SK-N-SH treated with all-trans-retinoic acid at 6 μM for 48 hours (cell line): ENCODE measurements around the gene MALRD1.

Experiments used
- ATAC-seq: fragments of 200-7000 bp; cut with Tn5 transposase; 3 replicates; pipeline ENCODE4 v1.9.1; 2020; ENCODE audit warnings: mild to moderate bottlenecking, moderate library complexity
- ARNTL ChIP-seq: fragments of 450-650 bp; formaldehyde crosslinking; IDR thresholded peaks from 2 replicates; pipeline ENCODE4 v1.5.0; 2020; ENCODE audit warnings: low read depth, mild to moderate bottlenecking, moderate library complexity, borderline replicate concordance
- BACH2 ChIP-seq: fragments of 250-450 bp; sonication (Bioruptor Pico); IDR thresholded peaks from 2 replicates; pipeline ENCODE4 v1.9.0; 2021; ENCODE audit warnings: mild to moderate bottlenecking, borderline replicate concordance
- CSDC2 ChIP-seq: fragments of 250-450 bp; sonication (Bioruptor Pico); IDR thresholded peaks from 2 replicates; pipeline ENCODE4 v1.5.0; 2020; ENCODE audit warnings: mild to moderate bottlenecking, moderate library complexity
- ESRRG ChIP-seq: fragments of 250-450 bp; sonication (Bioruptor Pico); IDR thresholded peaks from 2 replicates; pipeline ENCODE4 v1.6.1; 2021; ENCODE audit warnings: mild to moderate bottlenecking
- GLIS3 ChIP-seq: fragments of 250-450 bp; sonication (Bioruptor Pico); IDR thresholded peaks from 2 replicates; pipeline ENCODE4 v1.5.0; 2020; ENCODE audit warnings: mild to moderate bottlenecking, moderate library complexity
- ISL1 ChIP-seq: fragments of 250-450 bp; sonication (Bioruptor Pico); IDR thresholded peaks from 2 replicates; pipeline ENCODE4 v2.1.2; 2022; ENCODE audit warnings: mild to moderate bottlenecking, moderate library complexity
- OSR1 ChIP-seq: fragments of 250-450 bp; sonication (Bioruptor Pico); IDR thresholded peaks from 2 replicates; pipeline ENCODE4 v1.8.0; 2022; ENCODE audit warnings: moderate library complexity, mild to moderate bottlenecking, inconsistent platforms
- PPARA ChIP-seq: fragments of 250-450 bp; sonication (Bioruptor Pico); IDR thresholded peaks from 2 replicates; pipeline ENCODE4 v1.5.0; 2020; ENCODE audit warnings: mild to moderate bottlenecking, borderline replicate concordance
- RARB ChIP-seq: fragments of 250-450 bp; sonication (Bioruptor Pico); IDR thresholded peaks from 2 replicates; pipeline ENCODE4 v1.8.0; 2021; ENCODE audit warnings: mild to moderate bottlenecking, moderate library complexity
- SNAI2 ChIP-seq: fragments of 250-450 bp; sonication (Bioruptor Pico); IDR thresholded peaks from 2 replicates; pipeline ENCODE4 v1.5.0; 2020; ENCODE audit warnings: mild to moderate bottlenecking, moderate library complexity
- TCF4 ChIP-seq: fragments of 250-450 bp; sonication (Bioruptor Pico); IDR thresholded peaks from 2 replicates; pipeline ENCODE4 v1.8.0; 2021; ENCODE audit warnings: mild to moderate bottlenecking, moderate library complexity, borderline replicate concordance
- TOX ChIP-seq: fragments of 250-450 bp; sonication (Bioruptor Pico); IDR thresholded peaks from 2 replicates; pipeline ENCODE4 v1.8.0; 2021; ENCODE audit warnings: mild to moderate bottlenecking, moderate library complexity, borderline replicate concordance
- ZC3H10 ChIP-seq: fragments of 250-450 bp; sonication (Bioruptor Pico); IDR thresholded peaks from 2 replicates; pipeline ENCODE4 v1.5.1; 2021; ENCODE audit warnings: mild to moderate bottlenecking, moderate library complexity
- ZFP3 ChIP-seq: fragments of 250-450 bp; sonication (Bioruptor Pico); IDR thresholded peaks from 2 replicates; pipeline ENCODE4 v1.5.0; 2020; ENCODE audit warnings: mild to moderate bottlenecking, moderate library complexity
- ZFP30 ChIP-seq: fragments of 450-650 bp; formaldehyde crosslinking; IDR thresholded peaks from 2 replicates; pipeline ENCODE4 v1.5.0; 2022; ENCODE audit warnings: mild to moderate bottlenecking, moderate library complexity
- ZNF565 ChIP-seq: fragments of 450-650 bp; formaldehyde crosslinking; conservative IDR thresholded peaks from 2 replicates; pipeline ENCODE4 v1.5.0; 2020; ENCODE audit warnings: low read depth, mild to moderate bottlenecking, moderate library complexity
- ZNF70 ChIP-seq: fragments of 450-650 bp; formaldehyde crosslinking; IDR thresholded peaks from 2 replicates; pipeline ENCODE4 v1.5.0; 2020; ENCODE audit warnings: mild to moderate bottlenecking, moderate library complexity
- ZNF8 ChIP-seq: fragments of 450-650 bp; formaldehyde crosslinking; IDR thresholded peaks from 2 replicates; pipeline ENCODE4 v1.5.0; 2020; ENCODE audit warnings: mild to moderate bottlenecking, moderate library complexity
- TF ChIP-seq, protein P1 (sequence below): fragments of 250-450 bp; sonication (Bioruptor Pico); IDR thresholded peaks from 2 replicates; pipeline ENCODE4 v1.5.1; 2021; ENCODE audit warnings: mild to moderate bottlenecking, moderate library complexity
- TF ChIP-seq, protein P2 (sequence below): fragments of 250-450 bp; sonication (Bioruptor Pico); IDR thresholded peaks from 2 replicates; pipeline ENCODE4 v1.5.1; 2020; ENCODE audit warnings: low read depth, mild to moderate bottlenecking, moderate library complexity
- TF ChIP-seq, protein P3 (sequence below): fragments of 250-450 bp; sonication (Bioruptor Pico); IDR thresholded peaks from 2 replicates; pipeline ENCODE4 v1.5.0; 2020; ENCODE audit warnings: mild to moderate bottlenecking, moderate library complexity
- TF ChIP-seq, protein P4 (sequence below): fragments of 250-450 bp; sonication (Bioruptor Pico); IDR thresholded peaks from 2 replicates; pipeline ENCODE4 v1.8.0; 2020; ENCODE audit warnings: mild to moderate bottlenecking, moderate library complexity, borderline replicate concordance

The MALRD1 gene

DNA sequence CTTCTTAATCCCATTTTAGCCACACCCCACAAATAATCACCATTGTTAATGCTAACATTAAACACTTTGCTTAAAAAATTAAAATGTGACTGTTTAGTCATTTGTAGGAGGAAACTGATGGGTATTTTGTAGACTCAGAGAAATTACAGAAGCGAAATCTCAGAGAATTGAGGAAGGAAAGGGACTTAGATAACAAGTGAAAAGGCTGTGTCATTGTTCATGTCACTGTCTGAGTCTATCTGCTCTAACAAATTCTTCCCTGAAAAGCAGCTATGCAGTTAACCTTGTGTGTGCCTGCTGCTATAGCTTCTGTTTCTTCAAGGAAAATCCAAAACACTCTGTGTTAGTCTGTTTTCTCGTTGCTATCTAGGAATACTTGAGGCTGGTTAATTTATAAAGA, 726.7 kb downstream of the MALRD1 start:
- TF ChIP-seq RARB (CRISPR knock-in tag) (no peak), ZNF565 (CRISPR knock-in tag) (no peak), ESRRG (CRISPR knock-in tag) (no peak), TOX (no peak), ISL1 (CRISPR knock-in tag) (no peak), BACH2 (CRISPR knock-in tag) (no peak), ZNF70 (CRISPR knock-in tag) (no peak)
- TF ChIP-seq, protein P1, sequence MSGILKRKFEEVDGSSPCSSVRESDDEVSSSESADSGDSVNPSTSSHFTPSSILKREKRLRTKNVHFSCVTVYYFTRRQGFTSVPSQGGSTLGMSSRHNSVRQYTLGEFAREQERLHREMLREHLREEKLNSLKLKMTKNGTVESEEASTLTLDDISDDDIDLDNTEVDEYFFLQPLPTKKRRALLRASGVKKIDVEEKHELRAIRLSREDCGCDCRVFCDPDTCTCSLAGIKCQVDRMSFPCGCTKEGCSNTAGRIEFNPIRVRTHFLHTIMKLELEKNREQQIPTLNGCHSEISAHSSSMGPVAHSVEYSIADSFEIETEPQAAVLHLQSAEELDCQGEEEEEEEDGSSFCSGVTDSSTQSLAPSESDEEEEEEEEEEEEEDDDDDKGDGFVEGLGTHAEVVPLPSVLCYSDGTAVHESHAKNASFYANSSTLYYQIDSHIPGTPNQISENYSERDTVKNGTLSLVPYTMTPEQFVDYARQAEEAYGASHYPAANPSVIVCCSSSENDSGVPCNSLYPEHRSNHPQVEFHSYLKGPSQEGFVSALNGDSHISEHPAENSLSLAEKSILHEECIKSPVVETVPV (CRISPR knock-in tag): no peak
- TF ChIP-seq, protein P2, sequence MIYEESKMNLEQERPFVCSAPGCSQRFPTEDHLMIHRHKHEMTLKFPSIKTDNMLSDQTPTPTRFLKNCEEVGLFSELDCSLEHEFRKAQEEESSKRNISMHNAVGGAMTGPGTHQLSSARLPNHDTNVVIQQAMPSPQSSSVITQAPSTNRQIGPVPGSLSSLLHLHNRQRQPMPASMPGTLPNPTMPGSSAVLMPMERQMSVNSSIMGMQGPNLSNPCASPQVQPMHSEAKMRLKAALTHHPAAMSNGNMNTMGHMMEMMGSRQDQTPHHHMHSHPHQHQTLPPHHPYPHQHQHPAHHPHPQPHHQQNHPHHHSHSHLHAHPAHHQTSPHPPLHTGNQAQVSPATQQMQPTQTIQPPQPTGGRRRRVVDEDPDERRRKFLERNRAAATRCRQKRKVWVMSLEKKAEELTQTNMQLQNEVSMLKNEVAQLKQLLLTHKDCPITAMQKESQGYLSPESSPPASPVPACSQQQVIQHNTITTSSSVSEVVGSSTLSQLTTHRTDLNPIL: no peak
- TF ChIP-seq, all 23 proteins: peak for 0
- ATAC-seq: no peak

GRCh38 chr10:19777806-19778205, 729.2 kb downstream of the MALRD1 start:
- ATAC-seq: no peak
- TF ChIP-seq ESRRG (CRISPR knock-in tag) (no peak), BACH2 (CRISPR knock-in tag) (no peak), ZNF70 (CRISPR knock-in tag) (no peak), SNAI2 (CRISPR knock-in tag) (no peak), OSR1 (CRISPR knock-in tag) (no peak), CSDC2 (CRISPR knock-in tag) (no peak)
- TF ChIP-seq, protein P3, sequence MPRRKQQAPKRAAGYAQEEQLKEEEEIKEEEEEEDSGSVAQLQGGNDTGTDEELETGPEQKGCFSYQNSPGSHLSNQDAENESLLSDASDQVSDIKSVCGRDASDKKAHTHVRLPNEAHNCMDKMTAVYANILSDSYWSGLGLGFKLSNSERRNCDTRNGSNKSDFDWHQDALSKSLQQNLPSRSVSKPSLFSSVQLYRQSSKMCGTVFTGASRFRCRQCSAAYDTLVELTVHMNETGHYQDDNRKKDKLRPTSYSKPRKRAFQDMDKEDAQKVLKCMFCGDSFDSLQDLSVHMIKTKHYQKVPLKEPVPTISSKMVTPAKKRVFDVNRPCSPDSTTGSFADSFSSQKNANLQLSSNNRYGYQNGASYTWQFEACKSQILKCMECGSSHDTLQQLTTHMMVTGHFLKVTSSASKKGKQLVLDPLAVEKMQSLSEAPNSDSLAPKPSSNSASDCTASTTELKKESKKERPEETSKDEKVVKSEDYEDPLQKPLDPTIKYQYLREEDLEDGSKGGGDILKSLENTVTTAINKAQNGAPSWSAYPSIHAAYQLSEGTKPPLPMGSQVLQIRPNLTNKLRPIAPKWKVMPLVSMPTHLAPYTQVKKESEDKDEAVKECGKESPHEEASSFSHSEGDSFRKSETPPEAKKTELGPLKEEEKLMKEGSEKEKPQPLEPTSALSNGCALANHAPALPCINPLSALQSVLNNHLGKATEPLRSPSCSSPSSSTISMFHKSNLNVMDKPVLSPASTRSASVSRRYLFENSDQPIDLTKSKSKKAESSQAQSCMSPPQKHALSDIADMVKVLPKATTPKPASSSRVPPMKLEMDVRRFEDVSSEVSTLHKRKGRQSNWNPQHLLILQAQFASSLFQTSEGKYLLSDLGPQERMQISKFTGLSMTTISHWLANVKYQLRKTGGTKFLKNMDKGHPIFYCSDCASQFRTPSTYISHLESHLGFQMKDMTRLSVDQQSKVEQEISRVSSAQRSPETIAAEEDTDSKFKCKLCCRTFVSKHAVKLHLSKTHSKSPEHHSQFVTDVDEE: no peak
- TF ChIP-seq, protein P1 (CRISPR knock-in tag): no peak

DNA sequence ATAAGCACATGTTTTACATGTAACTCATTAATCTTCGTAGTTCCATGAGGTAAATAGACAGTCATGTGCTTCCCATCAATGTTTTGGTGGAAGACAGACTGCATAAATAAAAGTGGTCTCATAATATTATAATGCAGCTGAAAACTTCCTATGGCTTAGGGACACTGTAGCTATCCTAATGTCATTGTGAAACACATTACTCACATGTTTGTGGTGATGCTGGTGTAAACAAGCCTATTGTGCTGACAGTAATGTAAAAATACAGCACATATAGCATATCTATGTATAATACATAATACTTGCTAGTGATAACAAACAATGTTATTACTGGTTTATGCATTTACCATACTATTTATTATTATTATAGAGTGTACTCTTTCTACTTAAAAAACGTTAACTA, 730.4 kb downstream of the MALRD1 start:
- no peak for ATAC-seq
- no peak for TF ChIP-seq ARNTL (CRISPR knock-in tag)
- TF ChIP-seq ZNF8 (CRISPR knock-in tag): no peak
- no peak for TF ChIP-seq CSDC2 (CRISPR knock-in tag)
- no peak for TF ChIP-seq RARB (CRISPR knock-in tag)
- no peak for TF ChIP-seq ISL1 (CRISPR knock-in tag)
- TF ChIP-seq, protein P3: no peak
- no peak for TF ChIP-seq ZFP30 (CRISPR knock-in tag)
- TF ChIP-seq, protein P2: no peak
- no peak for TF ChIP-seq SNAI2 (CRISPR knock-in tag)
- TF ChIP-seq ESRRG (CRISPR knock-in tag): no peak
- TF ChIP-seq GLIS3 (CRISPR knock-in tag): no peak
- TF ChIP-seq ZNF70 (CRISPR knock-in tag): no peak
- TF ChIP-seq PPARA (CRISPR knock-in tag): no peak
- no peak for TF ChIP-seq TOX
- no peak for TF ChIP-seq ZFP3
- TF ChIP-seq, protein P4, sequence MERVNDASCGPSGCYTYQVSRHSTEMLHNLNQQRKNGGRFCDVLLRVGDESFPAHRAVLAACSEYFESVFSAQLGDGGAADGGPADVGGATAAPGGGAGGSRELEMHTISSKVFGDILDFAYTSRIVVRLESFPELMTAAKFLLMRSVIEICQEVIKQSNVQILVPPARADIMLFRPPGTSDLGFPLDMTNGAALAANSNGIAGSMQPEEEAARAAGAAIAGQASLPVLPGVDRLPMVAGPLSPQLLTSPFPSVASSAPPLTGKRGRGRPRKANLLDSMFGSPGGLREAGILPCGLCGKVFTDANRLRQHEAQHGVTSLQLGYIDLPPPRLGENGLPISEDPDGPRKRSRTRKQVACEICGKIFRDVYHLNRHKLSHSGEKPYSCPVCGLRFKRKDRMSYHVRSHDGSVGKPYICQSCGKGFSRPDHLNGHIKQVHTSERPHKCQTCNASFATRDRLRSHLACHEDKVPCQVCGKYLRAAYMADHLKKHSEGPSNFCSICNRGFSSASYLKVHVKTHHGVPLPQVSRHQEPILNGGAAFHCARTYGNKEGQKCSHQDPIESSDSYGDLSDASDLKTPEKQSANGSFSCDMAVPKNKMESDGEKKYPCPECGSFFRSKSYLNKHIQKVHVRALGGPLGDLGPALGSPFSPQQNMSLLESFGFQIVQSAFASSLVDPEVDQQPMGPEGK (CRISPR knock-in tag): no peak
- TF ChIP-seq ZC3H10: no peak
- no peak for TF ChIP-seq TCF4 (CRISPR knock-in tag)
- TF ChIP-seq OSR1 (CRISPR knock-in tag): no peak
